KMS-11 (cell line): ENCODE measurements around the gene SOX1.

Experiments used
- H2AFZ ChIP-seq: fragments of 200-600 bp; sonication (generic); 2 replicates; pipeline ENCODE4 v1.6.1; 2016; ENCODE audit warnings: antibody characterized with exemption, mixed run types, low read depth
- H3K27ac ChIP-seq: fragments of 200-600 bp; sonication (generic); 2 replicates; pipeline ENCODE4 v1.6.1; 2016; ENCODE audit warnings: mild to moderate bottlenecking, mixed run types
- H3K27me3 ChIP-seq: fragments of 200-600 bp; sonication (generic); 2 replicates; pipeline ENCODE4 v1.6.1; 2017; ENCODE audit warnings: mild to moderate bottlenecking, low read depth, mixed run types, moderate library complexity; ENCODE audit not compliant: insufficient read depth
- H3K36me3 ChIP-seq: fragments of 200-600 bp; sonication (generic); 2 replicates; pipeline ENCODE4 v1.6.1; 2017; ENCODE audit warnings: mild to moderate bottlenecking, mixed run types; ENCODE audit not compliant: insufficient read depth
- H3K4me1 ChIP-seq: fragments of 200-600 bp; sonication (generic); 2 replicates; pipeline ENCODE4 v1.6.1; 2016; ENCODE audit warnings: mild to moderate bottlenecking, low read depth, mixed run types; ENCODE audit not compliant: poor library complexity, severe bottlenecking
- H3K4me2 ChIP-seq: fragments of 200-600 bp; sonication (generic); 2 replicates; pipeline ENCODE4 v1.7.0; 2016; ENCODE audit warnings: mild to moderate bottlenecking, mixed run types
- H3K4me3 ChIP-seq: fragments of 200-600 bp; sonication (generic); IDR thresholded peaks from 2 replicates; pipeline ENCODE4 v1.6.1; 2017; ENCODE audit warnings: low read depth, low read length, mixed read lengths; ENCODE audit not compliant: insufficient read depth
- H3K79me2 ChIP-seq: fragments of 200-600 bp; sonication (generic); 2 replicates; pipeline ENCODE4 v1.6.1; 2016; ENCODE audit warnings: low read depth, mixed run types; ENCODE audit not compliant: insufficient read depth
- H3K9ac ChIP-seq: fragments of 200-600 bp; sonication (generic); 2 replicates; pipeline ENCODE4 v1.6.1; 2016; ENCODE audit warnings: mild to moderate bottlenecking, mixed run types
- H4K20me1 ChIP-seq: fragments of 200-600 bp; sonication (generic); 2 replicates; pipeline ENCODE4 v1.6.1; 2016; ENCODE audit warnings: mild to moderate bottlenecking, mixed run types; ENCODE audit not compliant: insufficient read depth
- CTCF ChIP-seq: fragments of 200-600 bp; sonication (generic); conservative IDR thresholded peaks from 2 replicates; pipeline ENCODE4 v1.6.1; 2017; ENCODE audit warnings: low read depth, mild to moderate bottlenecking, antibody characterized with exemption, low read length, moderate library complexity, mixed read lengths

SOX1 gene

DNA sequence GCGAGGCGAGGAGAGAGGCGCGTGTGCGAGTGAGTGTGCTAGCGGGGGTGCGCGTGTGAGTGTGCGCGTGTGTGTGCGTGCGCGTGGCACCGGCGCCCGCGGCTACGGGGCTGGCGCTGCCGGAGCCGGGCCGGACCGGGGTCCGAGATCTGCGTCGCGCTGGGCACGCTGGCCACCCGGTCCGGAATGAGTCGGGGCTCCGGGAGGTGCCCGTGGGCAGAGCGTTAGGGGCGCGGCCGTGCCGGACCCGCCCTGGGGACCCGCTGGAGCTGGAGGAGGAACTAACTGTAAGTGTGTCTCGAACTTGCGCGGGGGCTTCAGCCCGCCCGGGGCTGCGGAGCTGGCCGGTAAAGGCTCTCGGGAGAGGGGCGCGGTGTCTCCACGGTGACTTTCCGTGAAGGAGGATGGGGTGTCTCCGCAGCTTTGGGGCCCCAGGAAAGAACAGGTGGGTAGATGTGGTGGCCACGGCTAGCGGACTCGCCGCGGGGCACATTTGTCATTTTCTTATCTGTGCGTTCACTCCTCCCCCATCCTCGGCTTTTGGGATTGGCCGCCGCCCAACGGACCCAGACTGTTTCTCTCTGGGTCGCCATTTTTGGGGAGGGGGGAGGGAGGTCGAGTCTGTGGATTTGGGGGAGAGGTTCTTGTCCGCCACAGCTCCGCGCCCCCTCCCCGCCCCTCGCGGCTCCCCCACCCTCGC lies 10.1 kb upstream of the SOX1 start:
- no peaks in the 10 kb centered on the region for H4K20me1 ChIP-seq
- no peaks in the 10 kb centered on the region for H3K4me1 ChIP-seq
- TF ChIP-seq CTCF: no peak
- no peak overlapping the region for H3K4me2 ChIP-seq
- no peak overlapping the region for H3K27ac ChIP-seq
- H3K79me2 ChIP-seq: no peaks in the 10 kb centered on the region
- no peak overlapping the region for H3K9ac ChIP-seq
- no peaks in the 10 kb centered on the region for H3K36me3 ChIP-seq
- no peaks in the 10 kb centered on the region for H3K27me3 ChIP-seq
- H2AFZ ChIP-seq: no peak overlapping the region
- no peak overlapping the region for H3K4me3 ChIP-seq

- H3K27ac ChIP-seq: no peak overlapping the region
- H3K9ac ChIP-seq: no peak overlapping the region
- H3K27me3 ChIP-seq: no peaks in the 10 kb centered on the region
- H3K4me3 ChIP-seq: no peak overlapping the region
- no peaks in the 10 kb centered on the region for H3K36me3 ChIP-seq
- no peaks in the 10 kb centered on the region for H3K4me1 ChIP-seq
- H3K4me2 ChIP-seq: no peak overlapping the region
- TF ChIP-seq CTCF: no peak
- no peaks in the 10 kb centered on the region for H4K20me1 ChIP-seq
- H2AFZ ChIP-seq: no peak overlapping the region
- H3K79me2 ChIP-seq: no peaks in the 10 kb centered on the region
Observed at GRCh38 chr13:112057439-112057735, 9.6 kb upstream of the SOX1 start.

DNA sequence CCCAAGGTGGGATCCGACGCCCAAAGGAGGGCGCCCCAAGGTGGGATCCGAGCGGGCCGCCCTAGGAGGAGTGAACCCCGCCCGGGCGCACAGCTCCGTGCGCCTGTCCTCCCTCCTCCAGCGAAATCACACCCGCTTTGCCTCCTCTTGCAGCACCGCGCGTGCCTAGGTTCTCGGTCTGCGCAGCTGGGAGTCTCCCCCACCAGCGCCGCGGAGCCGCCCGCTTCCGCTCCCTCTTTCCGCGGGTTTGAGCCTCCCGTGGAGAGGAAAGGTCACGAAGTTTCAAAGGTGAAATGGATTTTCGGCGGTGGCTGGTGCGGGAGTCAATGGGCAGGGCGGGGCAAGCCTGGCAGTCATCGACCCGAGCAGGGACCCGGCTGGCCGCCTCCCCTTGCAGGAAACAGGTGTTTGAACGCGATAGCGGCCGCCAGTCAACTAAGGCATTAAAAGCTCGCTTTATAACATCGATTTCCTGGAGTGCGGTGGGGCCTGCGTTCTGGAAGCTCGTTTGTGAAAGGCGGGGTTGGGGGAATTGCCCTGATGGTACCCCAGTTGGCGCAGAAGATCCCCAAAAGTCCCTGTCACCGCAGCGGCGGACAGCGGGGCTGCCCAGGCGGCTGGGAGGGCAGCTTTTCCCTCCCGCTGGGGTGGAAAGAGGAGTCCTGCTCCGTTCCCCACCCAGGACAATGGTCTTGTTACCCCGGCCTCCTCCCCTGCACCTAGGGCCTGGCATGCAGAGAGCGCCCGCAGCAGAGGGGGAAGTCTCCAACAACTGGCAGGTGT lies 9.0 kb upstream of the SOX1 start:
- Histone ChIP-seq H3K27me3 (no peaks in the 10 kb centered on the region), H3K27ac (no peak overlapping the region), H3K4me1 (no peaks in the 10 kb centered on the region), H3K36me3 (no peaks in the 10 kb centered on the region), H3K79me2 (no peaks in the 10 kb centered on the region), H2AFZ (no peak overlapping the region), H3K4me3 (no peak overlapping the region), H4K20me1 (no peaks in the 10 kb centered on the region), H3K4me2 (no peak overlapping the region), H3K9ac (no peak overlapping the region)
- no peak for TF ChIP-seq CTCF

GRCh38 chr13:112058519-112058873 lies 8.5 kb upstream of the SOX1 start:
- Histone ChIP-seq H3K79me2 (no peaks in the 10 kb centered on the region), H3K36me3 (no peaks in the 10 kb centered on the region), H3K27ac (no peak overlapping the region), H3K4me3 (no peak overlapping the region), H3K4me1 (no peaks in the 10 kb centered on the region), H2AFZ (no peak overlapping the region), H3K4me2 (no peak overlapping the region), H3K9ac (no peak overlapping the region), H4K20me1 (no peaks in the 10 kb centered on the region), H3K27me3 (no peaks in the 10 kb centered on the region)
- TF ChIP-seq CTCF: no peak
